Keratinocyte (primary cell): ENCODE measurements around the gene TIAM2.

Experiments
- EZH2 ChIP-seq: IDR thresholded peaks from one replicate; pipeline ENCODE4 v1.6.1; 2012; ENCODE audit warnings: inconsistent platforms, mild to moderate bottlenecking, low read length, moderate library complexity
- TF ChIP-seq, protein P1 (sequence below), 3 experiments: IDR thresholded peaks in 1 of 3; conservative IDR thresholded peaks in 1 of 3; optimal IDR thresholded peaks in 1 of 3; 2 replicates in 2 of 3; 3 replicates in 1 of 3; pipeline versions ENCODE3 to v1.5.1; 2011; ENCODE audit warnings: low read length in 3 of 3, mild to moderate bottlenecking in 3 of 3, moderate library complexity in 2 of 3, control low read depth in 1 of 3, inconsistent platforms in 1 of 3; ENCODE audit not compliant: insufficient read depth in 2 of 3; ENCODE audit errors: extremely low read depth in 1 of 3

DNA sequence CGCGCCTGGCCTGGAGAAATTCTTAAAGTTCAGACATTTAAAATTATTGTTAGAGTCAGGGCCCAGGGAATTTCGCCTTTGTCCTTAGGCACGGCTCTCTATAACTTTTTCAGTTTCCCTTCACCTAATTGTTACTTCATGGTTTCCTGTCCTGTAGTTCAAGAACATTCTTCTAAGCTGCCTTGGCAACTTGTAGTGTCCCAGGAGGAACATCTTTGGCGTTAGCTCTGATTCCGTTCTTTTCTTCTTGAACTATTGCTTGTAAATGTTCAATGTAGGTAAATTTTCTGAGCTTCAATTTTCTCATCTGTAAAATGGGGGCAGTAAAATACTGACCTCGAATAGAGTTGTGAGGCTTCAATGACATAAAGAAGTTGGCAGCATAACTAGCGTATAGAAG lies 41.8 kb downstream of the TIAM2 start:
- TF ChIP-seq, protein P1, sequence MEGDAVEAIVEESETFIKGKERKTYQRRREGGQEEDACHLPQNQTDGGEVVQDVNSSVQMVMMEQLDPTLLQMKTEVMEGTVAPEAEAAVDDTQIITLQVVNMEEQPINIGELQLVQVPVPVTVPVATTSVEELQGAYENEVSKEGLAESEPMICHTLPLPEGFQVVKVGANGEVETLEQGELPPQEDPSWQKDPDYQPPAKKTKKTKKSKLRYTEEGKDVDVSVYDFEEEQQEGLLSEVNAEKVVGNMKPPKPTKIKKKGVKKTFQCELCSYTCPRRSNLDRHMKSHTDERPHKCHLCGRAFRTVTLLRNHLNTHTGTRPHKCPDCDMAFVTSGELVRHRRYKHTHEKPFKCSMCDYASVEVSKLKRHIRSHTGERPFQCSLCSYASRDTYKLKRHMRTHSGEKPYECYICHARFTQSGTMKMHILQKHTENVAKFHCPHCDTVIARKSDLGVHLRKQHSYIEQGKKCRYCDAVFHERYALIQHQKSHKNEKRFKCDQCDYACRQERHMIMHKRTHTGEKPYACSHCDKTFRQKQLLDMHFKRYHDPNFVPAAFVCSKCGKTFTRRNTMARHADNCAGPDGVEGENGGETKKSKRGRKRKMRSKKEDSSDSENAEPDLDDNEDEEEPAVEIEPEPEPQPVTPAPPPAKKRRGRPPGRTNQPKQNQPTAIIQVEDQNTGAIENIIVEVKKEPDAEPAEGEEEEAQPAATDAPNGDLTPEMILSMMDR (optimal IDR thresholded peaks at IDR 0.05 in 1 of 3, IDR thresholded peaks at IDR 0.05 in 1 of 3, conservative IDR thresholded peaks at IDR 0.05 in 1 of 3; ENCODE audit: extremely low read depth in 1 of 3, insufficient read depth in 2 of 3, low read length in 3 of 3): no peak
- TF ChIP-seq EZH2: no peak
